K562 (cell line): Measurements from ENCODE around the gene FN3KRP. TPM values are rescaled to one million over a fixed set of nuclear protein-coding genes. Genes with fewer than 3 reads are reported as not detected.

Experiments used
- CHD4 ChIP-seq: fragments of 200-600 bp; sonication (generic); IDR thresholded peaks from 3 replicates; pipeline ENCODE4 v1.6.1; 2012; ENCODE audit warnings: low read depth, mild to moderate bottlenecking, mixed read lengths, low read length, inconsistent platforms; ENCODE audit not compliant: insufficient read depth, insufficient replicate concordance, poor library complexity, severe bottlenecking
- COPS2 ChIP-seq: fragments of 450-650 bp; conservative IDR thresholded peaks from 2 replicates; pipeline ENCODE4 v1.6.1; 2016; ENCODE audit warnings: mild to moderate bottlenecking, moderate library complexity
- ESRRB ChIP-seq: fragments of 250-450 bp; sonication (Bioruptor Pico); IDR thresholded peaks from 2 replicates; pipeline ENCODE4 v1.5.0; 2020; ENCODE audit warnings: mild to moderate bottlenecking, moderate library complexity, borderline replicate concordance
- FOSL1 ChIP-seq: fragments of 200-800 bp; sonication (Bioruptor generic); conservative IDR thresholded peaks from 2 replicates; pipeline ENCODE4 v1.6.1; 2016; ENCODE audit warnings: missing genetic modification characterization, missing compliant biosample characterization
- KDM1A ChIP-seq, 2 experiments: fragments of 450-650 bp; IDR thresholded peaks; 2 replicates each; pipeline ENCODE4 v1.6.1; 2016; ENCODE audit warnings: mild to moderate bottlenecking in 2 of 2
- MLX ChIP-seq, 2 experiments: fragments of 450-650 bp in 1 of 2; sonication (generic) in 1 of 2; formaldehyde crosslinking; conservative IDR thresholded peaks; 2 replicates each; pipeline versions ENCODE4 v1.4.0 to v1.8.1; 2020 to 2022; ENCODE audit warnings: mild to moderate bottlenecking in 1 of 2, missing genetic modification reagents in 1 of 2
- MYBL2 ChIP-seq, 2 experiments: fragments of 450-650 bp in 1 of 2; sonication (generic) in 1 of 2; formaldehyde crosslinking in 1 of 2; IDR thresholded peaks; 2 replicates each; pipeline versions ENCODE4 v1.6.1 to v1.8.1; 2017 to 2022; ENCODE audit warnings: borderline replicate concordance in 1 of 2, inconsistent platforms in 1 of 2, low read depth in 1 of 2, mild to moderate bottlenecking in 1 of 2, missing genetic modification reagents in 1 of 2, moderate library complexity in 1 of 2
- NFXL1 ChIP-seq: fragments of 450-650 bp; formaldehyde crosslinking; IDR thresholded peaks from 2 replicates; pipeline ENCODE4 v1.4.0; 2021; ENCODE audit warnings: mild to moderate bottlenecking
- PRDM10 ChIP-seq: fragments of 450-650 bp; IDR thresholded peaks from 2 replicates; pipeline ENCODE4 v1.6.1; 2018; ENCODE audit not compliant: partially characterized antibody
- RNF2 ChIP-seq: sonication (generic); IDR thresholded peaks from 2 replicates; pipeline ENCODE4 v1.6.1; 2016
- SAFB2 ChIP-seq: fragments of 200-400 bp; formaldehyde crosslinking; IDR thresholded peaks from 2 replicates; pipeline ENCODE4 v1.6.1; 2018; ENCODE audit warnings: borderline replicate concordance, low read length, low read depth, moderate library complexity; ENCODE audit not compliant: severe bottlenecking
- SIN3B ChIP-seq: fragments of 450-650 bp; IDR thresholded peaks from 2 replicates; pipeline ENCODE4 v1.6.1; 2017; ENCODE audit warnings: low read depth, mild to moderate bottlenecking, moderate library complexity
- SIRT6 ChIP-seq: IDR thresholded peaks from one replicate; pipeline ENCODE4 v1.6.1; 2012; ENCODE audit warnings: low read depth, mild to moderate bottlenecking, control low read depth, inconsistent platforms, low read length, moderate library complexity
- SMARCA4 ChIP-seq: fragments of 450-650 bp; IDR thresholded peaks from 2 replicates; pipeline ENCODE4 v1.6.1; 2016
- THAP7 ChIP-seq: fragments of 250-450 bp; sonication (Bioruptor Pico); IDR thresholded peaks from 2 replicates; pipeline ENCODE4 v1.5.0; 2021
- ZBTB43 ChIP-seq: sonication (generic); formaldehyde crosslinking; IDR thresholded peaks from 2 replicates; pipeline ENCODE4 v1.8.0; 2023; ENCODE audit warnings: mild to moderate bottlenecking, missing genetic modification reagents
- ZFPM2 ChIP-seq: fragments of 250-450 bp; sonication (Bioruptor Pico); IDR thresholded peaks from 2 replicates; pipeline ENCODE4 v1.5.1; 2022; ENCODE audit warnings: mild to moderate bottlenecking
- ZNF311 ChIP-seq: fragments of 250-450 bp; sonication (Bioruptor Pico); IDR thresholded peaks from 2 replicates; pipeline ENCODE4 v1.4.0; 2020; ENCODE audit warnings: mild to moderate bottlenecking, moderate library complexity
- ZNF589 ChIP-seq: fragments of 200-800 bp; sonication (Bioruptor generic); IDR thresholded peaks from 2 replicates; pipeline ENCODE4 v1.6.1; 2016; ENCODE audit warnings: low read depth, missing genetic modification characterization, missing compliant biosample characterization
- ZNF699 ChIP-seq: fragments of 250-450 bp; sonication (Bioruptor Pico); IDR thresholded peaks from 2 replicates; pipeline ENCODE4 v1.8.0; 2021; ENCODE audit warnings: mild to moderate bottlenecking, moderate library complexity; ENCODE audit not compliant: insufficient replicate concordance
- ZNF766 ChIP-seq: fragments of 200-800 bp; sonication (Bioruptor generic); conservative IDR thresholded peaks from 2 replicates; pipeline ENCODE4 v1.6.1; 2016; ENCODE audit warnings: missing genetic modification characterization, missing compliant biosample characterization
- polyA plus RNA-seq, 8 experiments: library from polyadenylated mRNA; depleted of rRNA in 4 of 8; stranded (reverse) in 5 of 8; unstranded in 3 of 8; fragments of >200 nt; fragmentation: Nextera tagmentation in 2 of 8; fragmentation: Illumina TruSeq in 1 of 8; extraction: Ambion mirVana in 2 of 8; extraction: Trizol in 1 of 8; gene quantifications; 2 replicates each; pipeline versions ENCODE4 v1.2.1 to v1.2.3, GENCODE V29; 2011 to 2014; ENCODE audit warnings: inconsistent platforms in 1 of 8, missing spikeins in 1 of 8
- total RNA-seq, 7 experiments: library from RNA; depleted of rRNA in 6 of 7; stranded (reverse); fragments of >200 nt in 6 of 7; fragmentation: Illumina TruSeq in 2 of 7; extraction: Trizol in 2 of 7; gene quantifications; 2 replicates each; pipeline versions ENCODE4 v1.2.1 to v1.2.3, GENCODE V29; 2011 to 2021; ENCODE audit warnings: low replicate concordance in 1 of 7

FN3KRP gene
- total and polyA plus RNA-seq, 9 of the 15 experiments (the other 6 are each of a cell fraction or from before 2014, with no cell fraction given): 2.0 to 32.1 (median 24.9) TPM

- TF ChIP-seq ZNF766 (CRISPR knock-in tag) (no peak), COPS2 (no peak), RNF2 (no peak), MYBL2 (IDR thresholded peaks at IDR 0.05; ENCODE audit: low read depth) (no peak), MYBL2 (CRISPR knock-in tag; IDR thresholded peaks at IDR 0.05; ENCODE audit: borderline replicate concordance) (no peak), PRDM10 (no peak), ESRRB (CRISPR knock-in tag) (no peak), SIRT6 (no peak), THAP7 (CRISPR knock-in tag) (no peak), SIN3B (no peak), NFXL1 (CRISPR knock-in tag) (no peak), SAFB2 (no peak), ZNF699 (CRISPR knock-in tag) (no peak), FOSL1 (tag) (no peak), ZNF589 (CRISPR knock-in tag) (no peak), CHD4 (no peak), MLX (CRISPR knock-in tag; conservative IDR thresholded peaks at IDR 0.05) (no peak), KDM1A (IDR thresholded peaks at IDR 0.05) (no peak), ZBTB43 (no peak), SMARCA4 (no peak), ZNF311 (no peak), ZFPM2 (CRISPR knock-in tag) (no peak)
Measured at GRCh38 chr17:82698065-82698973, 18.2 kb upstream of the FN3KRP start, which contains the start of gene RAB40B (continued).
